Measurements from ENCODE around the gene P3H4. TPM values are rescaled to one million over a fixed set of nuclear protein-coding genes. Genes with fewer than 3 reads are reported as not detected.
A peak's percentile ranks its signal among the peaks of the same experiment; 100 is the strongest.

Gene P3H4
- total and polyA plus RNA-seq, 10 donors, result 3.3 to 7.1 (median 5.8) TPM

DNA sequence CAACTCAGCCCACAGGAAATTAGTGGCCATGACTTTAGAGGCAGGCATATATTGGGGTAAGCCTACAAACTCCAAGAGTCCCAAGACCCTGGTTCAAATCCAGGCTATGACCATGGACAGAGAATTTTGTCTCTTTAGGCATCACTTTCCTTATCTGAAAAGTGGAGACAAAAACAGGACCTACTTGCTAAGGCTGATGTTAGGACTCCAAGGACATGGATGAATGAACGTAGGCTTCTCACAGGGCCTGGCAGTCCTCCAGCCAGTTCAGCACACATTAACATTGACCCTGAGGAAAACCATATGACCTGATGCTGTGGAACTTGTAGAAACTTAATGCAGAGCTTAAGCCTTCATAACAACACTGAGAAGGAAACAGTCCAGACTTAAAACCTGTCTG is 2.4 kb upstream of the P3H4 start:
- no peaks in the 10 kb centered on the region for H3K36me3 ChIP-seq
- peaks cover 12 to 43% (median 29%) of the 10 kb centered on the region in 6 donors for H3K4me1 ChIP-seq
- DNase-seq, result no peak
- TF ChIP-seq, protein P1, sequence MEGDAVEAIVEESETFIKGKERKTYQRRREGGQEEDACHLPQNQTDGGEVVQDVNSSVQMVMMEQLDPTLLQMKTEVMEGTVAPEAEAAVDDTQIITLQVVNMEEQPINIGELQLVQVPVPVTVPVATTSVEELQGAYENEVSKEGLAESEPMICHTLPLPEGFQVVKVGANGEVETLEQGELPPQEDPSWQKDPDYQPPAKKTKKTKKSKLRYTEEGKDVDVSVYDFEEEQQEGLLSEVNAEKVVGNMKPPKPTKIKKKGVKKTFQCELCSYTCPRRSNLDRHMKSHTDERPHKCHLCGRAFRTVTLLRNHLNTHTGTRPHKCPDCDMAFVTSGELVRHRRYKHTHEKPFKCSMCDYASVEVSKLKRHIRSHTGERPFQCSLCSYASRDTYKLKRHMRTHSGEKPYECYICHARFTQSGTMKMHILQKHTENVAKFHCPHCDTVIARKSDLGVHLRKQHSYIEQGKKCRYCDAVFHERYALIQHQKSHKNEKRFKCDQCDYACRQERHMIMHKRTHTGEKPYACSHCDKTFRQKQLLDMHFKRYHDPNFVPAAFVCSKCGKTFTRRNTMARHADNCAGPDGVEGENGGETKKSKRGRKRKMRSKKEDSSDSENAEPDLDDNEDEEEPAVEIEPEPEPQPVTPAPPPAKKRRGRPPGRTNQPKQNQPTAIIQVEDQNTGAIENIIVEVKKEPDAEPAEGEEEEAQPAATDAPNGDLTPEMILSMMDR (IDR thresholded peaks at IDR 0.05 in 8 of 11, conservative IDR thresholded peaks at IDR 0.05 in 3 of 11), result no peak
- TF ChIP-seq POLR2AphosphoS5 (IDR thresholded peaks at IDR 0.05) (no peak), POLR2A (IDR thresholded peaks at IDR 0.05) (no peak)
- peaks cover 0 to 31% (median 0%) of the 10 kb centered on the region in 7 donors for H3K27me3 ChIP-seq (replicated peaks in 1 of 7)
- 36 to 89% (median 65%) methylated on average over 1 of the region's 1 CpG for WGBS, 5 donors
- H3K9me3 ChIP-seq, result no peaks in the 10 kb centered on the region
- no peak overlapping the region for H3K27ac ChIP-seq
- intact Hi-C loops (cut with DNase I; ENCODE audit: low total_unique reads), result no loop called here
- H3K4me3 ChIP-seq, result no peak overlapping the region

- no peaks in the 10 kb centered on the region for H3K36me3 ChIP-seq
- H3K27me3 ChIP-seq (replicated peaks in 1 of 7), result peaks cover 0 to 31% (median 0%) of the 10 kb centered on the region in 7 donors
- H3K9me3 ChIP-seq, result no peaks in the 10 kb centered on the region
- intact Hi-C loops (cut with DNase I; ENCODE audit: low total_unique reads), result no loop called here
- WGBS, 5 donors, result 73 to 94% (median 87%) methylated on average over 9 of the region's 9 CpGs
- TF ChIP-seq, protein P1 (IDR thresholded peaks at IDR 0.05 in 8 of 11, conservative IDR thresholded peaks at IDR 0.05 in 3 of 11), result no peak
- TF ChIP-seq POLR2A (IDR thresholded peaks at IDR 0.05) (no peak), POLR2AphosphoS5 (IDR thresholded peaks at IDR 0.05) (no peak)
- peak overlapping the region in 3 of 8 donors; percentile 64 to 89 (median 74) for H3K4me3 ChIP-seq
- peaks cover 12 to 43% (median 29%) of the 10 kb centered on the region in 6 donors for H3K4me1 ChIP-seq
- DNase-seq, result no peak
- peak overlapping the region in 3 of 8 donors; percentile 46 to 81 (median 50) for H3K27ac ChIP-seq
Measured at GRCh38 chr17:41813699-41814124, 2.0 kb upstream of the P3H4 start.

DNA sequence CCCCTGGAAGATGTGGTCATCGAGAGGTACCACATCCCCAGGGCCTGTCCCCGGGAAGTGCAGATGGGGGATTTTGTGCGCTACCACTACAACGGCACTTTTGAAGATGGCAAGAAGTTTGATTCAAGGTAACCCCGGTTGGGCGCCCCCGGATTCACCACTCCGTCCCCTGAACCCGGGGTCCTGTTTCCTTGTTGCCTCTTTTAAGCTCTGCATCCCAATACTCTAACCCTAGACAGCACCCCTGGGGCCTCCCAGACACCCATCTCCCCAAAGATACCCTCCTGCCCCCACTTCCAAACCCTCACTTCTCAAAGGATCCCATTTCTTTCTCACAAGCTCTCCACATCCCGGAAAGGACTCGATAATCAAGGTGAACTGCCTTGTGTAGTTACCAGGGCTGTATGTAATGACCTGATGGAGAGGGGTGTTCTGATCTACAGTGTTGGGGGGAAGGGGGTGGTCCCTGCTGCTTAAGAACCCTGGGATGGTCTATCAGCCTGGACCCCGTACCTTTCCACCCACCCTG is 1.5 kb upstream of the P3H4 start:
- Histone ChIP-seq H3K4me1 (peaks cover 12 to 43% (median 29%) of the 10 kb centered on the region in 6 donors), H3K27ac (peak overlapping the region in 6 of 8 donors; percentile 38 to 81 (median 52)), H3K27me3 (replicated peaks in 1 of 7) (peaks cover 0 to 31% (median 0%) of the 10 kb centered on the region in 7 donors), H3K9me3 (no peaks in the 10 kb centered on the region), H3K36me3 (no peaks in the 10 kb centered on the region), H3K4me3 (peak overlapping the region; percentile 64 to 89 (median 74))
- DNase-seq, result no peak
- intact Hi-C loops (cut with DNase I; ENCODE audit: low total_unique reads), result no loop called here
- WGBS, 5 donors, result 44 to 54% (median 51%) methylated on average over 10 to 12 of the region's 12 CpGs
- TF ChIP-seq POLR2A (IDR thresholded peaks at IDR 0.05) (no peak), POLR2AphosphoS5 (IDR thresholded peaks at IDR 0.05) (no peak)
- TF ChIP-seq, protein P1 (IDR thresholded peaks at IDR 0.05 in 8 of 11, conservative IDR thresholded peaks at IDR 0.05 in 3 of 11), result no peak

DNA sequence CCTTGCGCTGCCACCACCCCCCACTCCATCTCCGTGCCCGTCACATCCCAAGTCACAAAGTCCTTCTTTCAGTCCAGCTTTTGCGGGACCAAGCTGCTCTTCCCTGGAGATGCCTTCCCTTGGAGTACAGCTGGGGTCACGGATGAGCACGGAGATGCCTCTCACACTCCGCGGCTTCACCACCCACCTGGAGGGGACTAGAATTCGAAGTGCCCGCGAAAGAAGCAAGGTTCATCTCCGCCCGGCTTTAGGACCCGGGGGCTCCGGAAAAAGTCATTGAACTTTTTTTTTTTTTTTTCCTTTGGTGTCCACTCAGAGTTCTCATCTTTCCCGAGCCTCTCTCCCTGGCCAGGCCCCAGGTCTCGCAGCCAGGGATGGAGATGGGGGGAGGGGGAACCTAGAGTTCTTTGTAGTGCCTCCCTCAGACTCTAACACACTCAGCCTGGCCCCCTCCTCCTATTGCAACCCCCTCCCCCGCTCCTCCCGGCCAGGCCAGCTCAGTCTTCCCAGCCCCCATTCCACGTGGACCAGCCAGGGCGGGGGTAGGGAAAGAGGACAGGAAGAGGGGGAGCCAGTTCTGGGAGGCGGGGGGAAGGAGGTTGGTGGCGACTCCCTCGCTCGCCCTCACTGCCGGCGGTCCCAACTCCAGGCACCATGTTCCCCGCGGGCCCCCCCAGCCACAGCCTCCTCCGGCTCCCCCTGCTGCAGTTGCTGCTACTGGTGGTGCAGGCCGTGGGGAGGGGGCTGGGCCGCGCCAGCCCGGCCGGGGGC is 817 bp upstream of the P3H4 start, which contains the start of gene FKBP10:
TSS of gene FKBP10 (plus strand) at position 624 of the 771 bp plus-strand sequence. CDS start at position 655, 31 bp downstream.
- Histone ChIP-seq H3K27ac (peak within 1 kb of the TSS in 7 of 8 donors; percentile 40 to 85 (median 69)), H3K4me3 (peak within 1 kb of the TSS; percentile 64 to 89 (median 74)), H3K4me1 (peaks cover 12 to 43% (median 29%) of the 10 kb centered on the region in 6 donors), H3K9me3 (no peaks in the 10 kb centered on the region), H3K27me3 (replicated peaks in 1 of 7) (peaks cover 0 to 31% (median 0%) of the 10 kb centered on the region in 7 donors), H3K36me3 (no peaks in the 10 kb centered on the region)
- 1 to 7% (median 4%) methylated on average over 21 to 35 of the region's 35 CpGs for WGBS, 5 donors
- TF ChIP-seq POLR2A (IDR thresholded peaks at IDR 0.05), result no peak
- peak in 1 of 3 donors; percentile 10 for TF ChIP-seq POLR2AphosphoS5 (IDR thresholded peaks at IDR 0.05)
- TF ChIP-seq, protein P1 (IDR thresholded peaks at IDR 0.05 in 8 of 11, conservative IDR thresholded peaks at IDR 0.05 in 3 of 11), result no peak
- intact Hi-C loops (cut with DNase I; ENCODE audit: low total_unique reads), result no loop called here
- no peak for DNase-seq

Measured in spleen (tissue), 11 donors.